NB4 (cell line): ENCODE data around the gene KRAS.

Experiments
- POLR2A ChIP-seq: IDR thresholded peaks from 2 replicates; pipeline ENCODE4 v1.6.1; 2011; ENCODE audit warnings: mild to moderate bottlenecking; ENCODE audit not compliant: insufficient read length; ENCODE audit errors: extremely low read depth
- TF ChIP-seq, protein P1 (sequence below): IDR thresholded peaks from one replicate; pipeline ENCODE4 v1.5.1; 2012; ENCODE audit warnings: low read depth, low read length
- TF ChIP-seq, protein P2 (sequence below): IDR thresholded peaks from 2 replicates; pipeline ENCODE4 v1.6.1; 2011; ENCODE audit warnings: low read depth, low read length

DNA sequence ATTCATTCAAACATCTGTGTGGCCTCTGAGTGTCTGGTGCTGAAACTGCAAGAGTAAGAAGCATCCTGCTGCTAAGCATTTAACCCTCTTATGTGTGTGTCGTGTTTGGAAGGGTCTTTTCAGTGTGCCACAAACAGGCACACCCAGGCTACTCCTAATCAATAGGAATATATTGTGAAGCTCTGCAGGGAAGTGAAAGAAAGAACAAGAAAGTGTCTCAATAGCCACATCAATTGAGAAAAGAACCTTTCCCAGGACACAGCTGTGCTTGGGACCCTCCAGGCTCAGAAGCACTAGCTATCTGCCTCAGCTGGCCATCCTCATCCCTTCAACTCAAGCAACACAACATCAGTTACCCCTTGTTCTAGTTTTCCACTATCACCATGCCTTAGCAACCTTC, 13.4 kb upstream of the KRAS start:
- TF ChIP-seq, protein P1, sequence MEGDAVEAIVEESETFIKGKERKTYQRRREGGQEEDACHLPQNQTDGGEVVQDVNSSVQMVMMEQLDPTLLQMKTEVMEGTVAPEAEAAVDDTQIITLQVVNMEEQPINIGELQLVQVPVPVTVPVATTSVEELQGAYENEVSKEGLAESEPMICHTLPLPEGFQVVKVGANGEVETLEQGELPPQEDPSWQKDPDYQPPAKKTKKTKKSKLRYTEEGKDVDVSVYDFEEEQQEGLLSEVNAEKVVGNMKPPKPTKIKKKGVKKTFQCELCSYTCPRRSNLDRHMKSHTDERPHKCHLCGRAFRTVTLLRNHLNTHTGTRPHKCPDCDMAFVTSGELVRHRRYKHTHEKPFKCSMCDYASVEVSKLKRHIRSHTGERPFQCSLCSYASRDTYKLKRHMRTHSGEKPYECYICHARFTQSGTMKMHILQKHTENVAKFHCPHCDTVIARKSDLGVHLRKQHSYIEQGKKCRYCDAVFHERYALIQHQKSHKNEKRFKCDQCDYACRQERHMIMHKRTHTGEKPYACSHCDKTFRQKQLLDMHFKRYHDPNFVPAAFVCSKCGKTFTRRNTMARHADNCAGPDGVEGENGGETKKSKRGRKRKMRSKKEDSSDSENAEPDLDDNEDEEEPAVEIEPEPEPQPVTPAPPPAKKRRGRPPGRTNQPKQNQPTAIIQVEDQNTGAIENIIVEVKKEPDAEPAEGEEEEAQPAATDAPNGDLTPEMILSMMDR = no peak
- no peak for TF ChIP-seq POLR2A
- TF ChIP-seq, protein P2, sequence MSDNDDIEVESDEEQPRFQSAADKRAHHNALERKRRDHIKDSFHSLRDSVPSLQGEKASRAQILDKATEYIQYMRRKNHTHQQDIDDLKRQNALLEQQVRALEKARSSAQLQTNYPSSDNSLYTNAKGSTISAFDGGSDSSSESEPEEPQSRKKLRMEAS = no peak
